Gastroesophageal sphincter (tissue), 3 donors: ENCODE results near the gene TESPA1.

ENCODE experiments used
- EP300 ChIP-seq: sonication (generic); formaldehyde crosslinking; IDR thresholded peaks from one replicate; pipeline ENCODE4 v1.6.1; 2017; ENCODE audit warnings: antibody characterized with exemption, mild to moderate bottlenecking
- POLR2A ChIP-seq, 2 donors: fragments of 450-650 bp; IDR thresholded peaks; one replicate each; pipeline ENCODE4 v1.6.1; 2017; ENCODE audit warnings: antibody characterized with exemption in 2 of 2, mild to moderate bottlenecking in 2 of 2, moderate library complexity in 1 of 2
- POLR2AphosphoS5 ChIP-seq: sonication (generic); formaldehyde crosslinking; IDR thresholded peaks from one replicate; pipeline ENCODE4 v1.6.1; 2017; ENCODE audit warnings: antibody characterized with exemption
- TF ChIP-seq, protein P1 (sequence below), 4 experiments: fragments of 200-600 bp in 2 of 4; fragments of 450-650 bp in 2 of 4; sonication (generic) in 1 of 4; IDR thresholded peaks; one replicate each; pipeline ENCODE4 v1.5.1; 2017 to 2019; ENCODE audit warnings: antibody characterized with exemption in 4 of 4, mild to moderate bottlenecking in 2 of 4, moderate library complexity in 2 of 4

DNA sequence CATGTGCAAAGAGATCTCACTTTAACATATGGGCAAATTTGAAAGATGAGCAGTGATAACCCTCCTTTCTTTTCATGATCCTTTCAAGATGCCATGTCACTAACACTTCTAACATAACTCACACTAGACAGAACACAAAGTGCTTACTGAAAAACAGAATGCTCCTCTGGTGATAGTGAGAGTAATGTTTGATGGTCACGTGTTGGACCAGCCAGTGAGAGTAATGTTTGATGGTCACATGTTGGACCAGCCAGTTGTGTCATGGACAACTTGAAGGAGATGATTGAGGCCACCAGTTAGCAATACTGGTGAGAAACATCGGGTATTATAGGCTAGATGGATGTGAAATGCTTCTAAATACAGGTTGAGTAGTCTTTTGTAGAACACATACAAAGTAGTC, 40.9 kb upstream of the TESPA1 start:
- TF ChIP-seq POLR2A (IDR thresholded peaks at IDR 0.05) (no peak), EP300 (no peak), POLR2AphosphoS5 (no peak)
- TF ChIP-seq, protein P1, sequence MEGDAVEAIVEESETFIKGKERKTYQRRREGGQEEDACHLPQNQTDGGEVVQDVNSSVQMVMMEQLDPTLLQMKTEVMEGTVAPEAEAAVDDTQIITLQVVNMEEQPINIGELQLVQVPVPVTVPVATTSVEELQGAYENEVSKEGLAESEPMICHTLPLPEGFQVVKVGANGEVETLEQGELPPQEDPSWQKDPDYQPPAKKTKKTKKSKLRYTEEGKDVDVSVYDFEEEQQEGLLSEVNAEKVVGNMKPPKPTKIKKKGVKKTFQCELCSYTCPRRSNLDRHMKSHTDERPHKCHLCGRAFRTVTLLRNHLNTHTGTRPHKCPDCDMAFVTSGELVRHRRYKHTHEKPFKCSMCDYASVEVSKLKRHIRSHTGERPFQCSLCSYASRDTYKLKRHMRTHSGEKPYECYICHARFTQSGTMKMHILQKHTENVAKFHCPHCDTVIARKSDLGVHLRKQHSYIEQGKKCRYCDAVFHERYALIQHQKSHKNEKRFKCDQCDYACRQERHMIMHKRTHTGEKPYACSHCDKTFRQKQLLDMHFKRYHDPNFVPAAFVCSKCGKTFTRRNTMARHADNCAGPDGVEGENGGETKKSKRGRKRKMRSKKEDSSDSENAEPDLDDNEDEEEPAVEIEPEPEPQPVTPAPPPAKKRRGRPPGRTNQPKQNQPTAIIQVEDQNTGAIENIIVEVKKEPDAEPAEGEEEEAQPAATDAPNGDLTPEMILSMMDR (IDR thresholded peaks at IDR 0.05): no peak
